ENCODE results near the gene FLOT1.

Gene FLOT1

GRCh38 chr6:30689985-30690384 is 52.5 kb downstream of the FLOT1 start:
- DNase-seq, result no peak

- DNase-seq, result no peak
Measured at GRCh38 chr6:30689022-30689865, 53.2 kb downstream of the FLOT1 start.

GRCh38 chr6:30688569-30688968 is 53.9 kb downstream of the FLOT1 start:
- DNase-seq, result peak in 1 of 2 experiments; percentile 24

GRCh38 chr6:30687659-30688431 is 54.6 kb downstream of the FLOT1 start:
- DNase-seq, result peak in 1 of 2 experiments; percentile 32

- peak; percentile 90 to 92 for DNase-seq
Measured at GRCh38 chr6:30686908-30687658, 55.4 kb downstream of the FLOT1 start.

GRCh38 chr6:30686009-30686907 is 56.2 kb downstream of the FLOT1 start, which contains the start of gene PPP1R18:
TSS of gene PPP1R18 (minus strand) at chr6:30686645. CDS start at chr6:30686018, 627 bp downstream.
- DNase-seq, result peak; percentile 89 to 92

- peak; percentile 57 to 60 for DNase-seq
Measured at GRCh38 chr6:30685157-30686008, 57.1 kb downstream of the FLOT1 start.

- peak; percentile 66 to 73 for DNase-seq
Measured at GRCh38 chr6:30684386-30685156, 57.9 kb downstream of the FLOT1 start.

- DNase-seq, result no peak
Measured at GRCh38 chr6:30683980-30684338, 58.5 kb downstream of the FLOT1 start.

- DNase-seq, result peak; percentile 35
Measured at GRCh38 chr6:30683183-30683979, 59.1 kb downstream of the FLOT1 start.

- DNase-seq, result peak; percentile 88 to 91
Measured at GRCh38 chr6:30682143-30683117, 60.1 kb downstream of the FLOT1 start.

GRCh38 chr6:30681766-30682142 is 60.7 kb downstream of the FLOT1 start:
- DNase-seq, result no peak

- peak; percentile 43 to 46 for DNase-seq
Measured at GRCh38 chr6:30679765-30680535, 62.5 kb downstream of the FLOT1 start.

GRCh38 chr6:30678964-30679726 is 63.3 kb downstream of the FLOT1 start:
- DNase-seq, result peak; percentile 96
